ENCODE data around the gene TASL. TPM values are rescaled to one million over a fixed set of nuclear protein-coding genes. Genes with fewer than 3 reads are reported as not detected.

The TASL gene
- total and polyA plus RNA-seq, 2 donors (not counting 3 experiments of a cell fraction or from before 2014, with no cell fraction given) = not detected

DNA sequence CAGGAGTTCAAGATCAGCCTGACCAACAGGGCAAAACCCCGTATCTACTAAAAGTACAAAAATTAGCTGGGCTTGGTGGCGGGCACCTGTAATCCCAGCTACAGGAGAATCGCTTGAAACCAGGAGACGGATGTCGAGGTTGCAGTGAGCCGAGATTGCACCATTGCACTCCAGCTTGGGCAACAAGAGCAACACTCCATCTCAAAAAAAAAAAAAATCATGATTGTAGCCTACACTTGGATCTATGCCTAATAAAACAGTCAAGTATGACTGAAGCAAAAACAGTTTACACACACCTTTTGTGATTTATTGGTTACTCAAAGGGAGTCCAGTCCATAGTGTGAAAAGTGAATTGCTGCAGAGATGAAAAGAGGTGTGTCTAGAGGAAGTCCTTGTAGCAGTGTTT lies 34.7 kb upstream of the TASL start:
- no peaks in the 10 kb centered on the region for H3K36me3 ChIP-seq (ENCODE audit: control insufficient read depth in 2 of 2, extremely low read depth in 1 of 2, insufficient read depth in 2 of 2, low read length in 2 of 2)
- FAIRE-seq (peak; percentile 67), DNase-seq (ENCODE audit: low read depth, low spot score) (no peak)
- no TSS peak for BruUV-seq (replicated peaks)
- H2AFZ ChIP-seq (ENCODE audit: low read depth, low read length) = no peak overlapping the region
- no peak for TF ChIP-seq GATA2 (IDR thresholded peaks at IDR 0.05; ENCODE audit: insufficient read depth, insufficient read length, low read depth, low read length)
- no peak for TF ChIP-seq POLR2AphosphoS5 (IDR thresholded peaks at IDR 0.05; ENCODE audit: insufficient read depth, low read depth, low read length)
- no peak for TF ChIP-seq POLR2A (IDR thresholded peaks at IDR 0.05; ENCODE audit: low read depth, low read length)
- no peak for TF ChIP-seq MYC (IDR thresholded peaks at IDR 0.05; ENCODE audit: low read depth, low read length)
- no peak for TF ChIP-seq FOS (IDR thresholded peaks at IDR 0.05; ENCODE audit: borderline replicate concordance, insufficient read depth, low read length)
- no peak for TF ChIP-seq EZH2 (IDR thresholded peaks at IDR 0.05; ENCODE audit: borderline replicate concordance, low read depth, low read length, severe bottlenecking)
- TF ChIP-seq JUN (IDR thresholded peaks at IDR 0.05; ENCODE audit: borderline replicate concordance, insufficient read depth, insufficient read length, low read depth) = no peak
- TF ChIP-seq, protein P1, sequence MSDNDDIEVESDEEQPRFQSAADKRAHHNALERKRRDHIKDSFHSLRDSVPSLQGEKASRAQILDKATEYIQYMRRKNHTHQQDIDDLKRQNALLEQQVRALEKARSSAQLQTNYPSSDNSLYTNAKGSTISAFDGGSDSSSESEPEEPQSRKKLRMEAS (IDR thresholded peaks at IDR 0.05; ENCODE audit: insufficient read depth, insufficient read length) = no peak
- TF ChIP-seq, protein P2, sequence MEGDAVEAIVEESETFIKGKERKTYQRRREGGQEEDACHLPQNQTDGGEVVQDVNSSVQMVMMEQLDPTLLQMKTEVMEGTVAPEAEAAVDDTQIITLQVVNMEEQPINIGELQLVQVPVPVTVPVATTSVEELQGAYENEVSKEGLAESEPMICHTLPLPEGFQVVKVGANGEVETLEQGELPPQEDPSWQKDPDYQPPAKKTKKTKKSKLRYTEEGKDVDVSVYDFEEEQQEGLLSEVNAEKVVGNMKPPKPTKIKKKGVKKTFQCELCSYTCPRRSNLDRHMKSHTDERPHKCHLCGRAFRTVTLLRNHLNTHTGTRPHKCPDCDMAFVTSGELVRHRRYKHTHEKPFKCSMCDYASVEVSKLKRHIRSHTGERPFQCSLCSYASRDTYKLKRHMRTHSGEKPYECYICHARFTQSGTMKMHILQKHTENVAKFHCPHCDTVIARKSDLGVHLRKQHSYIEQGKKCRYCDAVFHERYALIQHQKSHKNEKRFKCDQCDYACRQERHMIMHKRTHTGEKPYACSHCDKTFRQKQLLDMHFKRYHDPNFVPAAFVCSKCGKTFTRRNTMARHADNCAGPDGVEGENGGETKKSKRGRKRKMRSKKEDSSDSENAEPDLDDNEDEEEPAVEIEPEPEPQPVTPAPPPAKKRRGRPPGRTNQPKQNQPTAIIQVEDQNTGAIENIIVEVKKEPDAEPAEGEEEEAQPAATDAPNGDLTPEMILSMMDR (IDR thresholded peaks at IDR 0.05; ENCODE audit: extremely low read depth in 1 of 2, insufficient read depth in 1 of 2, low read depth in 1 of 2, low read length in 2 of 2) = no peak
- no peak overlapping the region for H3K4me3 ChIP-seq (replicated peaks in 1 of 3; ENCODE audit: insufficient read depth in 1 of 3, low read depth in 1 of 3, low read length in 3 of 3)
- no peak overlapping the region for H3K4me2 ChIP-seq (ENCODE audit: insufficient read depth, low read length)
- dilution Hi-C loops (cut with MboI; ENCODE audit: extremely low pct_ligation_motif_present, low sequenced_read_pairs) (no loop called here), intact Hi-C loops (cut with micrococcal nuclease) (no loop called here)
- POLR2A ChIA-PET = no interaction called here
- no peak overlapping the region for H3K27ac ChIP-seq (ENCODE audit: insufficient read depth, low read depth, low read length)
- no peaks in the 10 kb centered on the region for H3K4me1 ChIP-seq (ENCODE audit: control insufficient read depth, extremely low read depth, insufficient read depth, low read length)
- CTCF ChIA-PET = interaction anchor here (0.9 to 1.0 kb wide), 2 partner anchors 14 to 42 kb away, joined by 3 read pairs; no protein-coding TSS in a partner anchor
- no peaks in the 10 kb centered on the region for H3K79me2 ChIP-seq (ENCODE audit: control insufficient read depth, insufficient read depth, low read length)
- no peaks in the 10 kb centered on the region for H4K20me1 ChIP-seq (replicated peaks; ENCODE audit: control insufficient read depth, extremely low read depth, insufficient read depth, low read length)
- H3K9me3 ChIP-seq (replicated peaks; ENCODE audit: control insufficient read depth, insufficient read depth, low read length) = no peaks in the 10 kb centered on the region
- no peaks in the 10 kb centered on the region for H3K27me3 ChIP-seq (ENCODE audit: control insufficient read depth in 2 of 2, insufficient read depth in 2 of 2, low read length in 2 of 2)
- H3K9me1 ChIP-seq (replicated peaks; ENCODE audit: control insufficient read depth, extremely low read depth, insufficient read depth, low read length) = no peaks in the 10 kb centered on the region
- no peak overlapping the region for H3K9ac ChIP-seq (replicated peaks; ENCODE audit: extremely low read depth, insufficient read depth, low read length)

All from endothelial cell of umbilical vein (primary cell).